GM12801 (cell line): ENCODE data around the gene DDX20.

Experiments used
- TF ChIP-seq, protein P1 (sequence below): IDR thresholded peaks from one replicate; pipeline ENCODE4 v1.5.1; 2011; ENCODE audit warnings: control low read depth; ENCODE audit not compliant: insufficient read length; ENCODE audit errors: extremely low read depth

Gene DDX20

DNA sequence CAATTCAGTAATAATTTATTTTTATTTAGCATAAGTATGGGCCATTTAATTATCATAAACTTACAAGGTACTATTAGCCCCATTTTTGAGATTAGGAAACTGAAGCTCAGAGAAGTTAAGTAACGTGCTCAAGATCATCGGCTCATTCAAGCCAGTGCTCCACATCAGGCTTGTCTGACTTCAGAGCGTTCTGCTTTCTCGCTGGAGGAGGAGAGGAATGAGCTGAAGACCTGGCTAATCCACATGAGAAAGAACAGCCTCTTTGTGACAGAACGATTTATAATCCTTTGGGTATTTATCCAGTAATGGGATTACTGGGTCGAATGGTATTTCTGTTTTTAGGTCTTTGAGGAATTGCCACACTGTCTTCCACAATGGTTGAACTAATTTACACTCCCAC is 39.7 kb downstream of the DDX20 start:
- TF ChIP-seq, protein P1, sequence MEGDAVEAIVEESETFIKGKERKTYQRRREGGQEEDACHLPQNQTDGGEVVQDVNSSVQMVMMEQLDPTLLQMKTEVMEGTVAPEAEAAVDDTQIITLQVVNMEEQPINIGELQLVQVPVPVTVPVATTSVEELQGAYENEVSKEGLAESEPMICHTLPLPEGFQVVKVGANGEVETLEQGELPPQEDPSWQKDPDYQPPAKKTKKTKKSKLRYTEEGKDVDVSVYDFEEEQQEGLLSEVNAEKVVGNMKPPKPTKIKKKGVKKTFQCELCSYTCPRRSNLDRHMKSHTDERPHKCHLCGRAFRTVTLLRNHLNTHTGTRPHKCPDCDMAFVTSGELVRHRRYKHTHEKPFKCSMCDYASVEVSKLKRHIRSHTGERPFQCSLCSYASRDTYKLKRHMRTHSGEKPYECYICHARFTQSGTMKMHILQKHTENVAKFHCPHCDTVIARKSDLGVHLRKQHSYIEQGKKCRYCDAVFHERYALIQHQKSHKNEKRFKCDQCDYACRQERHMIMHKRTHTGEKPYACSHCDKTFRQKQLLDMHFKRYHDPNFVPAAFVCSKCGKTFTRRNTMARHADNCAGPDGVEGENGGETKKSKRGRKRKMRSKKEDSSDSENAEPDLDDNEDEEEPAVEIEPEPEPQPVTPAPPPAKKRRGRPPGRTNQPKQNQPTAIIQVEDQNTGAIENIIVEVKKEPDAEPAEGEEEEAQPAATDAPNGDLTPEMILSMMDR = no peak

DNA sequence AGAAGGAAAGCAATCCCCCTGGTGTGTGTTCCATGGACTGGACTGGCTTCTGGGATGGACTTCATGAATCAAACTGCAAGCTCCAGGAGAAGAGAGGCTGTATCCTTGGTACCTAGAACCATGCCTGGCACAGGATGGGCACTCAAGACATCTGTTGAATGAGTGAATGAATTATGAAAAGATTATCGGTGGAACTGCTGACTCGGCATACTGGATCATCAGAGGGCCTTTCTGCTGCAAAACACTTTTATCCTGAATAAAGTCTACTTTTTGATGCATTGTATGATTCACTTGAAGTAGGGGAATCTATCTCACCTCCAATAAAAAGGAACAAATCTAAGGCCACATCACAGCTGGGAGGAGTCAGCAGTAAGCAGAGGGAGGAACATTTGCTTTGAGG is 42.9 kb downstream of the DDX20 start:
- TF ChIP-seq, protein P1 = no peak

DNA sequence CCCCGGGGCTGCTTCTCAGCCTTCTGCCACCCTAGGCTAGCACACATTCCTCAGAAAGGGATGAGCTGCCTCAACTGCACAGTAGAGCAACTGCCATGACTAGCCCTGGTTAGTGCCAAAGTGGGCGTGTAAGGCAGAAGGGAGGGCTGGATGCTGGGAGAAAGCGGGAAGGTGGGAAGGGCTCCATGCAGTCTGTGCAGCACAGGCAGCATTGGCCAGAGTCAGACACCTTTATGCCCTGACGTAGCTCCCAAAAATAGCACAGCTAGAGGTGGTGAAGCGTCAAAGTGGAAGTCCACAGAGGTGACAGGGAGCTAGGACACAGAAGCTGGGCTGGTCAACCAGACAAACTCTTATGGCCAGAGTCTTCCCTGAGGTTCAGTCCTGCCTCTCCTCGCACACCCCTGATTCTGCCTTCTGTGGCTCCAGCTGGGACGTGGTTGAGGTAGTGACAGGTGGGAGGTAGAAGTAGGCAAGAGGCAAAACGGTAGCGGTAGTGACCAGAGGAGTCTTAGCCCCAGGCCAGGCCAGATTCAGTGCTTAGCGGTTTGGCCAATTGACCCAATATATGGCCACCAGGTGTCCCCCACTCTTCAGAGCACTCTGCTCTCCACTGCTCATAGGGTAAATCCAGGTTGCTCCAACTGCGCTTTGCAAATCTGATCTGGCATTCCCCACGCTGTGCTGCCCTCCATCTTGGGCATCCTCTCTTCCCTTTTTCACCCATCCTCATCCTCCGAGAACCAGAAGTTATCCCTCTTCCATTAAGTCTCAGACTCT is 45.6 kb downstream of the DDX20 start:
- TF ChIP-seq, protein P1 = no peak

- TF ChIP-seq, protein P1 = no peak
These were observed 46.4 kb downstream of the DDX20 start for GRCh38 chr1:111802110-111802509.

GRCh38 chr1:111802984-111803383 is 47.3 kb downstream of the DDX20 start:
- TF ChIP-seq, protein P1 = no peak

DNA sequence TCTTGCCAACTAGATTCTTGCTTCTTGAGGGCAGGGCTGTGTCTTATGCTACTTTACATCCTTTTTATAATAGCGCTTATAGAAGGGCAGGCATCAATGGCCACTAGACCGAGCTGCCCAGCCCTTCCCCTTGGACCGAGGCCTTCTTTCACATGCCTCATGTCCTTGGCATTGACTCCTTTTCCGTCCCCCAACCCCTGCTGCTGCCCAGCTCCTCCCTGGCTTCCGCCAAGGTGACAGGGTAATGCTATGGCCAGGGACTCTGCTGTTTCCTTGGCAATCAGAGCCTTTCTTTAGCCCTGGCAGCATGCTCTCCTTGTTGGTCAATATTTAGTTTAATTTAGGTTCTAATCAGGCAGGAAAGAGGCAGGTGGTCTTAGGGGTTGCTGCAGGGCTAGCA is 48.2 kb downstream of the DDX20 start:
- TF ChIP-seq, protein P1 = no peak

DNA sequence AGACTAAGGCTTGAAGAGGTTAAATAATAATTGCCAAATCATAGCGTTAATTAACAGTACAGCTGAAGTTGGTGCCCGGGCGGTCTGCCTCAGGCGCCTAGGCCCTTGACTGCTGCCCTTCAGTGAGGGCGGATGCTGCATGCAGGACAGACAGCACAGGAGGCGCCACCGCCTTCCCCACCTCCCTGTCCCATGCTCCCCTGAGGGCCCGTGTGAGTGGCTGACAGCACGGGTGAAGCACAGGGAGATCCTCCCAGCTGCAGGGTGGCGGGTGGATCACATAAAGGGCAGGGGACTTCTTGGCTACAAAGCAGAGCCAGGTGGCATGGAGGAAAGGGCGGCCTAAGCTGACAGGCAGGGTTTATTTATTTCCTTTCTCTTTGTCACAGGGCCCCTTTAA is 49.1 kb downstream of the DDX20 start:
- TF ChIP-seq, protein P1 = no peak
